Endothelial cell of umbilical vein (primary cell): ENCODE data around the gene GPR78.

Experiments used
- CTCF ChIP-seq, 2 donors: IDR thresholded peaks; 1 replicate in 1 of 2; 2 replicates in 1 of 2; pipeline ENCODE4 v1.5.1; 2011; ENCODE audit warnings: low read length in 2 of 2, mild to moderate bottlenecking in 2 of 2, moderate library complexity in 2 of 2, control low read depth in 1 of 2, inconsistent platforms in 1 of 2, low read depth in 1 of 2; ENCODE audit not compliant: insufficient read depth in 1 of 2; ENCODE audit errors: extremely low read depth in 1 of 2
- EZH2 ChIP-seq: IDR thresholded peaks from 2 replicates; pipeline ENCODE4 v1.6.1; 2012; ENCODE audit warnings: borderline replicate concordance, low read depth, mild to moderate bottlenecking, moderate library complexity, low read length, inconsistent platforms; ENCODE audit not compliant: severe bottlenecking
- FOS ChIP-seq: IDR thresholded peaks from 2 replicates; pipeline ENCODE4 v1.6.1; 2011; ENCODE audit warnings: mild to moderate bottlenecking, low read length, moderate library complexity, borderline replicate concordance; ENCODE audit not compliant: insufficient read depth
- GATA2 ChIP-seq: IDR thresholded peaks from 2 replicates; pipeline ENCODE4 v1.7.0; 2011; ENCODE audit warnings: low read depth, mild to moderate bottlenecking, moderate library complexity, mixed read lengths, low read length; ENCODE audit not compliant: insufficient read length, insufficient read depth
- JUN ChIP-seq: IDR thresholded peaks from 2 replicates; pipeline ENCODE4 v1.6.1; 2011; ENCODE audit warnings: borderline replicate concordance, low read depth; ENCODE audit not compliant: insufficient read length, insufficient read depth
- MAX ChIP-seq: IDR thresholded peaks from 2 replicates; pipeline ENCODE4 v1.6.1; 2011; ENCODE audit not compliant: insufficient read depth, insufficient read length
- MYC ChIP-seq: IDR thresholded peaks from one replicate; pipeline ENCODE4 v1.6.1; 2011; ENCODE audit warnings: mild to moderate bottlenecking, low read depth, low read length
- POLR2A ChIP-seq: IDR thresholded peaks from 2 replicates; pipeline ENCODE4 v1.6.1; 2012; ENCODE audit warnings: low read depth, mild to moderate bottlenecking, control low read depth, low read length
- POLR2AphosphoS5 ChIP-seq: IDR thresholded peaks from 2 replicates; pipeline ENCODE4 v1.6.1; 2012; ENCODE audit warnings: low read depth, mild to moderate bottlenecking, control low read depth, low read length, moderate library complexity; ENCODE audit not compliant: insufficient read depth

GRCh38 chr4:8602686-8603430, 22.7 kb downstream of the GPR78 start:
- TF ChIP-seq CTCF (IDR thresholded peaks at IDR 0.05; ENCODE audit: extremely low read depth in 1 of 2, insufficient read depth in 1 of 2, low read depth in 1 of 2, low read length in 2 of 2): no peak
- no peak for TF ChIP-seq POLR2AphosphoS5
- no peak for TF ChIP-seq MYC
- TF ChIP-seq JUN: no peak
- TF ChIP-seq POLR2A: no peak
- TF ChIP-seq GATA2: no peak
- no peak for TF ChIP-seq FOS
- no peak for TF ChIP-seq EZH2
- no peak for TF ChIP-seq MAX
